Measurements from ENCODE around the gene BATF.
A peak's percentile ranks its signal among the peaks of the same experiment; 100 is the strongest.

The BATF gene

GRCh38 chr14:75558440-75558839, 36.2 kb downstream of the BATF start:
- TF ChIP-seq, protein P1, sequence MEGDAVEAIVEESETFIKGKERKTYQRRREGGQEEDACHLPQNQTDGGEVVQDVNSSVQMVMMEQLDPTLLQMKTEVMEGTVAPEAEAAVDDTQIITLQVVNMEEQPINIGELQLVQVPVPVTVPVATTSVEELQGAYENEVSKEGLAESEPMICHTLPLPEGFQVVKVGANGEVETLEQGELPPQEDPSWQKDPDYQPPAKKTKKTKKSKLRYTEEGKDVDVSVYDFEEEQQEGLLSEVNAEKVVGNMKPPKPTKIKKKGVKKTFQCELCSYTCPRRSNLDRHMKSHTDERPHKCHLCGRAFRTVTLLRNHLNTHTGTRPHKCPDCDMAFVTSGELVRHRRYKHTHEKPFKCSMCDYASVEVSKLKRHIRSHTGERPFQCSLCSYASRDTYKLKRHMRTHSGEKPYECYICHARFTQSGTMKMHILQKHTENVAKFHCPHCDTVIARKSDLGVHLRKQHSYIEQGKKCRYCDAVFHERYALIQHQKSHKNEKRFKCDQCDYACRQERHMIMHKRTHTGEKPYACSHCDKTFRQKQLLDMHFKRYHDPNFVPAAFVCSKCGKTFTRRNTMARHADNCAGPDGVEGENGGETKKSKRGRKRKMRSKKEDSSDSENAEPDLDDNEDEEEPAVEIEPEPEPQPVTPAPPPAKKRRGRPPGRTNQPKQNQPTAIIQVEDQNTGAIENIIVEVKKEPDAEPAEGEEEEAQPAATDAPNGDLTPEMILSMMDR (IDR thresholded peaks at IDR 0.05; ENCODE audit: poor library complexity, severe bottlenecking), result no peak
- DNase-seq (ENCODE audit: low spot score) (no peak), ATAC-seq (ENCODE audit: low read depth) (no peak)
- no peaks in the 10 kb centered on the region for H3K9me3 ChIP-seq (ENCODE audit: severe bottlenecking)
- no peaks in the 10 kb centered on the region for H3K27me3 ChIP-seq (ENCODE audit: insufficient read depth, poor library complexity, severe bottlenecking)
- peak overlapping the region; percentile 78 for H3K27ac ChIP-seq (ENCODE audit: poor library complexity, severe bottlenecking)
- no peaks in the 10 kb centered on the region for H3K36me3 ChIP-seq (ENCODE audit: low read depth)
- H3K4me3 ChIP-seq (ENCODE audit: severe bottlenecking), result no peak overlapping the region
- peaks cover 42% of the 10 kb centered on the region for H3K4me1 ChIP-seq (ENCODE audit: insufficient read depth, poor library complexity, severe bottlenecking)

DNA sequence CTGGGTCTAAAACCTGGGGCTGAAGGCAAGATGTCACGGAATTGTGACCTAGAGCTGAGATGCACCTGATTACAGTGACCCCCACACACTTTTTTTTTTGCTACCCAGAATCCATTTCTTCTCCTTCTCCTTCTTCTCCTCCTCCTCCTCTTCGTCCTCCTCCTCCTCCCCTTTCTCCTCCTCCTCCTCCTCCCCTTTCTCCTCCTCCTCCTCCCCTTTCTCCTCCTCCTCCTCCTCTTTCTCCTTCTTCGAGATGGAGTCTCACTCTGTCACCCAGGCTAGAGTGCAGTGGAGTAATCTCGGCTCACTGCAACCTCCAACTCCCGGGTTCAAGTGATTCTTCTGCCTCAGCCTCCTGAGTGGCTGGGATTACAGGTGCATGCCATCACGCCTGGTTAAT, 36.8 kb downstream of the BATF start:
- Histone ChIP-seq H3K27me3 (ENCODE audit: insufficient read depth, poor library complexity, severe bottlenecking) (no peaks in the 10 kb centered on the region), H3K9me3 (ENCODE audit: severe bottlenecking) (no peaks in the 10 kb centered on the region), H3K36me3 (ENCODE audit: low read depth) (no peaks in the 10 kb centered on the region), H3K4me1 (ENCODE audit: insufficient read depth, poor library complexity, severe bottlenecking) (peaks cover 38% of the 10 kb centered on the region), H3K27ac (ENCODE audit: poor library complexity, severe bottlenecking) (peak overlapping the region; percentile 78), H3K4me3 (ENCODE audit: severe bottlenecking) (no peak overlapping the region)
- ATAC-seq (ENCODE audit: low read depth) (no peak), DNase-seq (ENCODE audit: low spot score) (no peak)
- TF ChIP-seq, protein P1 (IDR thresholded peaks at IDR 0.05; ENCODE audit: poor library complexity, severe bottlenecking), result no peak

DNA sequence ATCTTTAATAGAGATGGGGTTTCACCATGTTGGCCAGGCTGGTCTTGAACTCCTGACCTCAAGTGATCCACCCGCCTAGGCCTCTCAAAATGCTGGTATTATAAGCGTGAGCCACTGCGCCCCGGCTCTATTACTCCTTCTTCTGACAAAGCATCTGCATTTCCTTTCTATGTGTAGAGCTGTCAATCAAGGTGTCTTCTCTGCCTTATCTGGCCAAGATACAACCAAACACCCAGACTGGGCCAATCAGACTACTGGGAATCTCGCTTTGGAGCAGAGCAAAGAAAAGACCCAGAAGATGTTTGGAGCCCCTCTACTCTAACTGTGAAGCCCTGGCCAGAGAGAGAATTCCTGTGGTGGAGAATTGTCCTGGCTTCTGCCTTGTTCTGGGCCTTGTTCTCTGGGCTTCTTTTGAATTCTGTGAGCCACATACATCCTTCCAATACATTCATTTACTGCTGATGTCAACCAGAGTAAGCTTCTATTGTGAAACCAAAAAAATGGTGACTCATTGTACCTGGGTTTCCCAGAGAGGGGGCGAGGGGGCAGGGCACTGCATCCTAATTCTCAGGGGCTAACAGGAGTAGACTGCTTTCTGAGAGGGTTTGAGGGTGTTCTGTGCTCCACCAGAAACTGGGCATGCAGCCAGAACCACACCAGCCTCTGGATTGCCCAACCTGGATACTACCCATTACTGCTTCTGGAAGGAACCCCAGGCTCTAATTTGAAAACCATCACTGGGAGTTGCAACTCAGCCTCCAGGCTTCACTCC, 37.4 kb downstream of the BATF start:
- TF ChIP-seq, protein P1 (IDR thresholded peaks at IDR 0.05; ENCODE audit: poor library complexity, severe bottlenecking), result no peak
- no peaks in the 10 kb centered on the region for H3K27me3 ChIP-seq (ENCODE audit: insufficient read depth, poor library complexity, severe bottlenecking)
- H3K27ac ChIP-seq (ENCODE audit: poor library complexity, severe bottlenecking), result peak overlapping the region; percentile 78
- no peaks in the 10 kb centered on the region for H3K9me3 ChIP-seq (ENCODE audit: severe bottlenecking)
- H3K4me3 ChIP-seq (ENCODE audit: severe bottlenecking), result no peak overlapping the region
- H3K36me3 ChIP-seq (ENCODE audit: low read depth), result no peaks in the 10 kb centered on the region
- peaks cover 33% of the 10 kb centered on the region for H3K4me1 ChIP-seq (ENCODE audit: insufficient read depth, poor library complexity, severe bottlenecking)
- DNase-seq (ENCODE audit: low spot score) (peak; percentile 97), ATAC-seq (ENCODE audit: low read depth) (peak; percentile 81)

- TF ChIP-seq, protein P1 (IDR thresholded peaks at IDR 0.05; ENCODE audit: poor library complexity, severe bottlenecking), result peak; percentile 99
- DNase-seq (ENCODE audit: low spot score) (peak; percentile 91), ATAC-seq (ENCODE audit: low read depth) (peak; percentile 84)
- Histone ChIP-seq H3K9me3 (ENCODE audit: severe bottlenecking) (no peaks in the 10 kb centered on the region), H3K27me3 (ENCODE audit: insufficient read depth, poor library complexity, severe bottlenecking) (no peaks in the 10 kb centered on the region), H3K4me3 (ENCODE audit: severe bottlenecking) (no peak overlapping the region), H3K36me3 (ENCODE audit: low read depth) (no peaks in the 10 kb centered on the region), H3K27ac (ENCODE audit: poor library complexity, severe bottlenecking) (no peak overlapping the region), H3K4me1 (ENCODE audit: insufficient read depth, poor library complexity, severe bottlenecking) (peaks cover 25% of the 10 kb centered on the region)
Observed at GRCh38 chr14:75561013-75561432, 38.8 kb downstream of the BATF start.

DNA sequence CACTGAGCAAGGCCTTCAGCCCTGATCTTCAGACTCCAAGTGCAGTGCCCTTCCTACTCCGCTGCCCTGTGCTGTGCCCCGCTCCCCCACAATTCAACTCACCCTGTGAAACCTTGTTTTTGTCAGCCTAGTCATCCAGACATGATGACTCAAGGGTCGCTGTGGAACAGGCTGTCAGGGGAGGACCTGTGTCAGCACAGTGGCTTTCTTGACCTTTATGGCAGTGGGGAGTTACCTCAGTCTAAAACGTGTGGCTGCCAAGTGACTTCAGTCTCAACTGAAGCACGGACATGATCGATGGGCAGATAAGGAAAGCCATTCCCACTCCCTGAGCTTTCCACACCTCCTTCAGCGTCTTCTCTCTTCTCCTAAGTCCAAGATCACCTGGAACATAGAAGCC, 39.8 kb downstream of the BATF start:
- ATAC-seq (ENCODE audit: low read depth), result no peak

More for the DNA sequence above, 39.8 kb downstream of the BATF start:
- DNase-seq (ENCODE audit: low spot score), result no peak
- TF ChIP-seq, protein P1 (IDR thresholded peaks at IDR 0.05; ENCODE audit: poor library complexity, severe bottlenecking), result no peak
- Histone ChIP-seq H3K4me1 (ENCODE audit: insufficient read depth, poor library complexity, severe bottlenecking) (peaks cover 25% of the 10 kb centered on the region), H3K27ac (ENCODE audit: poor library complexity, severe bottlenecking) (no peak overlapping the region), H3K4me3 (ENCODE audit: severe bottlenecking) (no peak overlapping the region), H3K27me3 (ENCODE audit: insufficient read depth, poor library complexity, severe bottlenecking) (no peaks in the 10 kb centered on the region), H3K36me3 (ENCODE audit: low read depth) (no peaks in the 10 kb centered on the region), H3K9me3 (ENCODE audit: severe bottlenecking) (no peaks in the 10 kb centered on the region)

All from RWPE2 (cell line).